HG03064 (cell line): ENCODE measurements around the gene MGMT.

Experiments used
- ATAC-seq: cut with Tn5 transposase; IDR thresholded peaks from one replicate; pipeline ENCODE4 v1.9.1; 2021; ENCODE audit warnings: low read depth; ENCODE audit not compliant: unreplicated experiment

The MGMT gene

DNA sequence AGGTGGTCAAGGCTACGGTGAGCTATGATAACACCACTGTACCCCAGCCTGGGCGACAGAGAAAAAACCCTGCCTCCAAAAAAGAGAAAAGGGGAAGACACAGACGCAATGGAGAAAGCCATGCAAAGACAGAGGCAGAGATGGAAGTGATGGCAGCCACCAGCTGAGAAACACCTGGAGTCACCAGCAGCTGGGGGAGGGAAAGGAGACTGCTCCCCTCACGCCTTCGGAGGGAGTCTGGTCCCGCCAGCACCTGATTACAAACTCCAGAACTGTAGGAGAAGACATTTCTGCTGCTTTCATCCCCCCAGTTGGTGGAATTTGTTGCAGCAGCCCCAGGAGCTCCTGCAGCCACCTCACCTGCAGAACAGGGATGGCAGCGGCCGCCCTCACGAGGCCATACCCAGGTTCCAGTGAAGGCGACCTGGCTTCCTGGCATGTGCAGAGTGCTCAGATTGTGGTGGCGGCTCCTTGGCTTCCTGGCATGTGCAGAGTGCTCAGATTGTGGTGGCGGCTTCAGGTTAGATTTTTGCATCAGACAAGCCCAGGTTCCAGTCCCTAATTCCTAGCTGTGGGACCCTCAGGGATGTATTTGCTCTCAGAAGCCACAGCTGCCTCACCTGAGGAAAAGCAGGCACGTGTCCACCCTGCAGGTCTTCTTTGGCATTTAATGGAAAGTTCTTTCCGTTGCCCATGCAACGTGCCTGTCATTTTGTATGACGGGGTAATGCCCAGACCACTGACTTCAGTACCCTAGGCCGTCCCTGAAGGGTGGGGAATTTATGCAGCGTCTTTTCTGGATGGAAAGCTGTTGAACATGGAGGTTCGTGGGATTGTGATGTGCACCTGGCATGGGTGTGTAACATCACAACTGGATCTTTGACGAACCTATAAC is 314.1 kb downstream of the MGMT start:
- no peak for ATAC-seq

DNA sequence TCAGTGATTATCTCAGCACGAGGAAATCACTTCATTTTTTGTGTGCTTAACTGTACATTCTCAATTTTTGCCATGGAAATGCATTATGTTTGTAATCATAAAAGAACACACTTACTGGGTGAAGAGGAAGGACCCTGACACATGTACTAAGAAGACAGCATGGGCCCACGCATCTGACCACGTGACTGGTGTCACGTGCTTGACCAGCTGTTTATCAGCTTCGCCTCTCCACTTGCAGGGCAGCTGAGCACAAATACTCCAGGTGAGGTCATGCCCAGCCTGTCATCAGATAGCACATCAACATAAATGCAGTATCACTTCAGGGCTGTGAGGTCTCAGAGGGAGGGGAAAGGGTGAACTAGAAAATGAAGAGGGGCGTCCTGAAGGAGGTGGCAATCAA is 317.2 kb downstream of the MGMT start:
- no peak for ATAC-seq

DNA sequence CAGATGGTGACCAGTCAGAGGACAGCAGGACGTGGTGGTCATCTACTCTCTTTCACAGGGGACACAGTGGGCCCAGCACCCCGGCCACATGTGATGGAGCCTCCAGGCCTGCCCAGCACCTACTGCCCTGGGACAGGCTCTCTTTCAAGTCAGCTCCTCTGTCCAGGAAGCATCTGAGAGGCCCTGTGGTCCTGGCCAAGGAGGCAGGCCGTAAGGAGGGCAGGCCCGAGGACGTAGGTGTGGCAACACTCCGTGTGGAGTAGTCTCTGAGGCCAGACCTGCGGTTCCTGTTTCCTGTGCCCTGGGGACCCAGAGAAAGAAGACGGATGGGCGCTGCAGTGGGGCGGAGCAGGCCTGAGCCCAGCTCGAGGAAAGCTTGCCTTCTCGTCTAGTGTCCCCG is 317.9 kb downstream of the MGMT start:
- no peak for ATAC-seq

DNA sequence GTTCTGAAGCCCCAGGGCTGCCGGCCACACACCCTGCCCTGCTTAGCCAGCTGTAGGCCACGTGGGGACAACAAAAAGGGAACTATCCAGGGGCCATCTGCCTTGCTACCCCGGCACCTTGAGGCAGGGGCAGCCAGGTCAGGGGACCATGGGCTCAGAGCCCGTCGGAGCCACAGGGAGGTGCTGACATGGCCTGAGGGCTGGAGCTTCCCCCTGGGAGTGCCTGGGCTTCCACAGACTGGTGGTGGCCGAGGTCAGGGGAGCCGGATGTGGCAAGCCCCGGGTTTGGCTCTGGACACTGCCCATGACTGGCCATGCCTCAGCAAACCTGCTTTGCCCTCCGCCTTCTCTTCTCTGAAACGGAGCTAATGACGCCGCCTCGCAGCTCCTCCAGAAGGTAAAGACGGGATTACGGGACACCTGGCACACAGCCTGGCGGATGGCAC is 318.5 kb downstream of the MGMT start:
- no peak for ATAC-seq

DNA sequence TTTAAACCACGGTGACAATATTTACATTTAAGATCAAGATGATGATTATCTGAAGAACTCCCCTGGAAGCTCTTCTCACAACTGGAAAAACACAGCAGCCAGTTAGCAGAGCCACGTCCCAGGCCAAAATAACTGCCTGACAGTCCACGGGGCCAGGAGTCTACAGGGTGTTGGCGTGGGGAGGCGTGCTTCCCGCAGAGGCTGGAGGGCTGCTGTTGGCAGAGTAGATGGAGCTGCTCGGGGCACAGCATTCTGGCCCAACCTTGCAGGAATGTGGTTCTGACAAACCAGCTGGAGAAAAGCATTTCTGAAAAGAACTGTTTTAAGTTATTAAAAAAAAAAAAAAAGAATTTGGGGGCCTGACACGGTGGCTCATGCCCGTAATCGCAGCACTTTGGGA is 319.2 kb downstream of the MGMT start:
- ATAC-seq: no peak

DNA sequence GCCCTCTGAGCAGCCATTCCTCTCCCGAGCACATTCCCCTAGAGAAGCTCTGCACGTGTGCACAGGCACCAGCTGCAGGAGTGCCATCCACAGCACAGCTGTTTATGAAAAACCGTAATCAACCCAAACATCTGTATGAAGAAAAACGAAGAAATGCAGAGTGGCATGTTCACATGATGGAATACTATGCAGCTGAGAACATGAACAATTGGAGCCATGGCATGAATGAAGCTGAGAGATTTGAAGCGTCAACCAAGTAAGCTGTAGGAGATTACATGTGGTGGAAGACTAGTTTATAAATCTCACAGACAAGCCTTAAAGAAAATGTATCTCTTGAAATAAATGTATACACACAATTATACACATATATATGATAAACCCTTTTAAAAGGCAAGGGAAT is 320.5 kb downstream of the MGMT start:
- ATAC-seq: no peak

DNA sequence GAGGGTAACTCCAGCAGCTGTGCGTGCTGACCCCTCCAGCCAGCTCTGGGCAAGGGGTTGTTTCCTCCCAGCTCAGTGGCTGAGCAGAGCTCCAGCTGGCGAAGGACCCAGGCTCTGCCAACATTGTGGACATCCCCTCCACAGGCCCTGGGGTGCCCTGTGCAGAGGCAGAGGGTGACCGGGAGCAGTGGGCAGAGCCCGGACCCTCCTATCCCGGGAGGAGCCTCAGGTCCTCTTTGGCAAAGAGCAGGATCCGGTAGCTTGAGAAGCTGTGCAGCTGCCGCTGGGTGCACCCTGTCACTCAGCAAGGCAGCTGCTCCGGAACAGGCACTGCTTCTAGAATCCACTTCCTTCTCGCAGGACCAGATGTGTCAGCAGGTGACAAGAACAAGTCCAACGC is 321.2 kb downstream of the MGMT start:
- ATAC-seq: no peak

DNA sequence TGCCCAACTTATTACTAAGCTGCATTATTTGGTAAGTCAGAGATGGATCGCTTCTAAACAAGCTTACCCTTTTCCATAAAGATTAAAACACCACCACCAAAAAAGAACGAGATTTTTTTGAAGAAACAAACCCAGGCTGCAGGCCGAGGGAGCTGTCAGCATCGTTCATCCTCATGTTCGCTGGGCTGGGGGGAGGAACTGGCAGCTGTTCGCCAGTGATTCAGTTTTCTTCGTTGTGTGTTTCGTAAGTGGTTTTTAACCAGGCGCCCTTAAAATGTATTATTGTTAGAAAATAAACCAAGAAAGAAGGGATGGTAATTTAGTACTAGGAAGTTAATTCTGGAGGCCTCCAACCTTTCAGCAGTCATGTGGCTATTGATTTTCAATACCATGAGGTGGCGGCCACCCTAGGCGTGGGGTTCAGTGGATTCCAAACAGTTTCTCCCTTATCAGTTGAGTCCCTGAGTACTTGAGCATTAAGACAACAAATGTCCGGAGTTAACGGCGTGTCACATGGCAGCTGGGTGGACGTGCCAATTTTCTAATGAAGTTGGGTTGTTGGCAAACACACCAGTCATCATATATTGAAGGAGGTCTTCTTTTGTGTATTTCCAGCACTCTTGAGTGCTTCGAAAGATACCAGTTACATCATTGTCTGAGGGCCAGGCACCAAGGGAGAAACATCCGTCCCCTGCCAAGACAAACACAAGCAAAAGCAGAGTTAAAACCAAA is 323.8 kb downstream of the MGMT start:
- ATAC-seq: no peak

DNA sequence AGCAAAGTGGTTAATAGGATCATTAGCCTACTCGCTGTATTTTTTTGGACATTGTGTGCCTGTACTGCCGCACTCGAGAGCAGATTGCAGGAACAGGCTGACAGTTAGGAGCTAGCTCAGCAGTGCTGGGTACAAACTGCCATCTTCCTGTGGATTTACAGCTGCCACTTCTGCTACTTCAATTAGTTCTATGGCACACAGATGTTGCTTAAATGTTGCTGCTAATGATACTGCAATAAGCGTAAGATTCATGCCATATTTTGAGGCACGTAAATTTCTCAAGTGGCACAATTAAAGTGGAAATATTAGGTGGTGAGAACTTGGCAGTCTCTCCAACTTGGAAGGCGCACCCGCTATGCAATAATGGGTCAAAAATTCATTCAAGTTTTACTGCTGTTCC is 325.1 kb downstream of the MGMT start:
- no peak for ATAC-seq

DNA sequence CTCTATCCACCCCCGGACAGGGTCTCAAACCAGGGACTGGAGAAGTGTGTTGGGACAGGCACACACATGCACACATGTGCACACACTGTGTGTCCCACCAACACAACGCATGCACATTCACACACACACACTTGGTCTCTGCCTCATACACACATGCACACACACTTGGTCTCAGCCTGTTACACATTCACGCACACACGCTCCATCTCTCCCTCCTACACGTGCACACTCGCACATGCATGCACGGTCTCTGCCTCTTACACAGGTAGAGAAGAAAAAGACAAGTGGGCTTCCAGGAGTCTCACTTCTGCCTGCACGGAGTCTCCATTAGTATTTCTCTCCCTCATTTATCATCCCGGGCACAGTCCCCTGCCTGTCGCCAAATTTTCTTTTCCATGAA is 325.8 kb downstream of the MGMT start:
- no peak for ATAC-seq

DNA sequence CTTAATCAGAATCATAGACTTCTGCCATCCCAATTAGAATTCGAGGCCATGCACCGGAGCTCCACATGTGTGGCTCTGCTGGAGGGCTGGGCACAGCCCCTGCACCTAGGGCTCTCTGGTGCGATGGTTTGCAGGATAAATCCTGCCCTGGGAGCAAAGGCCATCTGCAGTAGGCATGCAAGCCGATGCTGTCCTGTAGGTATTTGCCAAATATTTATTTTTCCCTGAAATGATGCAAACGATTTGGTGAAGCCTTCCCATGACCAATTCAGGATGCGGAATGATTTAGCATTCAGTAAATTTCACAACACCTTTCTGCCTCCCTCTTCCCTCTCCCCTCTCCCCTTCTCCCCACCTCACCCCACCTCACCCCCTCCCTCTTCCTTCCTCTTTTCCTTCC is 326.4 kb downstream of the MGMT start:
- no peak for ATAC-seq

DNA sequence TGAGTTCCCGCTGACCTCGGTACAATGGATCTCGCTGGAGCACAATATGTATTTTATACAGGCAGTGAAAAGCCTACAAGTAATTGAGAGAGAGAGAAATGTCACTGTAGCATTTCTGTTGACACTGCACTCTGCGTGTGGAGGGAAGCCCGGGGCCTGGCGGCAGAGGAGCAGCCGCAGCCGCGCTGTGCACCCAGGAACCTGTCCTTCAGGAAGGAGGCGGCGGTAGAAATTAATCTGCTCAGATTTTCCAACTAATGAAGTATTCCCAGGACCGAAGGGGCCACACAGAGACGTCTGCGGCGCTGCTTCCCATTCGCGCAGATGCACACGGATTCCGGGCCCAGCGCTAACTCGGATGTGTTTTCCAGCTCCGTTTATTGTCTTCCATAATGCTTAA is 327.0 kb downstream of the MGMT start:
- ATAC-seq: no peak

DNA sequence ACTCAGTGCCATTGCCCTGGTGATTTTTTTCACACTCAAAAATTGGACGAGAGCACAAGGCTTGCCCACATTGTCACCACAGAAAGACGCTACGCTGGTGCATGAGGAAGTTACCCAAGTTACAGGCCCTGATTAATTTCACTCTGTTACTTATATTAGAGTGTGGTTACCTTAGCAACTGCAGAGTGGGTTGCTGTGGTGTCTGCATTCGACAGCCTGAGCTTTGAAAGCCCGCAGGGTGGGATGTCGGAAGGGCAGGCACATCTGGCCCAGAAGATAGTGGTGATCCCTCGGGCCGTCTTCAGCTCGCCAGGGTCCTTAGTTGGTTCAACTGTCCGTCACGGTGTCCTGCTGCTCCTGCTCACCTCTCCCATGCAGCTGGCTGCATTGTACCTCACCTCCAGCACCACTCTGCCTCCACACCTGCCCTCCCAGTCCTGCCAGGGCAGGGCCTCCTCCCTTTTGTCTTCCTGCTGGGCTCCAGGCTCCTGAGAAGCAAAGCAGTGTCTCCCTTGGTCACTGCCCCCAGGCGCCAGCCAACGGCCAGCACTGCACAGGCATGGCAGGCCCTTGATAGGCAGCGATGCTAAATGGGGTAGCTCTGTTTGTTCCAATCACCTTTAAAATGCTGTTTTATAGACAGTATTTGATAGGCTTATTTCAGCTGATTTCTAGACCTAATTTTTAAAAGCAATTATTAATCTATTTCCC is 329.8 kb downstream of the MGMT start:
- no peak for ATAC-seq

DNA sequence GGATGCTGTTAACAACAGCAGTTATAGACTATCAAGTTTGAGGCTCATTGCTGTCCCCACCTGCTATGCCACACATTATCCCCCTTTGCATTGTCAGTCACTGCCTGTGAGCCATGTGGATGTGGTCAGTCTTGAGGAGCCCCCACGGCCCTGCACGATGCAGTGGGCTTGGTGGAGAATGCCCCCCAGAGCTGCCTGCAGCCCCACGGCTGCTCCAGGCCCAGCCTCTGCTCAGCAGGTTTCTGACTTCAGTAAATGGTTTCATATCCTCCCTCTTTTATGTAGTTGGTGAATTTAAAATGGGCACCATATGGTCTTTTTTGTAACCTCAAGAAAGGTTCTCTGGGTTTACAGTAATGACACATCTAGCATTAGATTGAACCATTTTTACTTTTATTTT is 332.9 kb downstream of the MGMT start:
- ATAC-seq: no peak

DNA sequence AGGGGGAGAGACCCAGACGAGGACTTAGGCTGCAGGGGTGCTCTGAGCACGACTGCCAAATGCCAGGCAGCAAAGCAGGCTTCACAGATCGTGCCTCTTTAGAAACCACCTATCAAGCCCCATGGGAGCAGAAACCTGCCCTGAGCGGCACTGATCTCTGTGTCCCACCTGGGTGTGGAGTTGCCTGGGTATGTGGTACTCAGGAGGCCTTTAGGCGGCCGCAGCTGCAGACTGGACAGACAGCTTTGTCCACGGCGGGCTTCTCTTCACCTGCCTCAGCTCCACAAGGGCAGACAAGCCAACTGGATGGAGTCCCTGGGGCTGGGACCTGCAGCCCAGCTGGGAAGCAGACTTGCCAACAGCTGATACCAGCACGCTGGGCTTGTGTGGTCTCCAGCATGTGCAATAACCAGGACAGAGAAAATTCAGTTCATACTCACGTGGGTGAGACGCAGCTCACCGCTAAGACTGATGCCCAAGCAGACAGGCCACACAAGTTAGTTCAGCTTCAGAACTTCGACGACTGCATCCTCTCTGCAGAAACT is 333.8 kb downstream of the MGMT start:
- no peak for ATAC-seq

DNA sequence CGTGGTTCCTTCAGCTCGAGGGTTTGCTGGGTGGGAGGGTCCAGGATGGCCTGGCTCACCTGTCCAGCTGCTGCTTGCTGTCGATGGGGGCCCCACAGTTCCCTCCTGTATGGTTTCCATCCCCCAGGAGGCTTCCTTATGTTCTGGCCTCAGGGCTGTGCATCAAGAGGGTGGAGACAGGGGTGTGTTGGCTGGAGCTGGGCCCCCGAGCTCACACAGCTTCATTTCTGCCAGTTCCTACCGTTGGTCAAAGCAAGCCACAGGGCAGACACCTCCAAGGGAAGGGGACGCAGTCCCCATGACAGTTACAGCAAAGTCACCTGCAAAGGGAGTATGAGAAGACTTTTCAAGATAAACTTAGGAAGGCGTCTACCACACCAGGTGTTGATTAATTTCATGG is 340.2 kb downstream of the MGMT start:
- ATAC-seq: no peak

DNA sequence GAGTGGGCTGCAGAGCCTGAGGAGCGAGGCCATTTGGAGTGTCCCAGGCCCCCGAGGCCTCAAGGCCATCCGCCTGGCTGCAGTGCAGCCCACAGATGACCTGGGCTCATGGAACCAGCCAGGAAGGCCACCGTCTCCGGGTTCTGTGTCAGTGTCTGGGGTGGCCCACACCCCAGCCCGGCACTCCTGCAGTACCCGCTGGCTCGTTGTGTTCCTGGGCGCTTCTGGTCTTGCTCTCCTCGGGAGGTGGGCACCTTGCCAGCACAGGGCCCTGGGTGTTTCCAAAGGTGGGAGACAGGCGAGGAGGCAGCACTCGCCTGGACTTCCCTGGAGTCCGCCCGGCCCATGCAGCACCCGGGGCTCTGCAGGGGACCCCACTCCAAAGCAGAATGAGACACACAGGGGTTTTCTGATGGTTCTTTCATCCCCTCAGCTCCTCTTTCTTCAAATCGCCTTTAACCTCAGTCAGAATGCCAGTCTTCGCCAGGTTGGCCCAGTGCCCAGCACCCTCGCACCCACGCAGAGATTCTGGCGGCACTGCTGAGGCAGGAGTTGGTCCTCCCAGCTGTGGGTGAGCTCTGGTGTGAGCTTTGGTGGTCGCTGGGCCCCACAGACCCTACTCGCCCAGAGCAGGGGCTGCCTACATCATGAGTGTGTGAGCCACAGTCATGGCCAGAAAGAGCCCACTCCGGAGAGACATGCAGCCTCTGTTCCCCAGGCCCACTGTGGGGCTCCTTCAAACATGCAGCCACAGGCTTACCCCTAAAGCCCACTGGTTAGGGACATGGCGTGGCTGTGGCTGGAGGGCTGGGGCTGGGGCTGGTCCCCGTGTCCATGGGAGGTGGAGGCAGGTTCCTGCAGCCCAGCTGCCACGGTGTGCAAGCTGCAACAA is 341.3 kb downstream of the MGMT start:
- ATAC-seq: no peak

DNA sequence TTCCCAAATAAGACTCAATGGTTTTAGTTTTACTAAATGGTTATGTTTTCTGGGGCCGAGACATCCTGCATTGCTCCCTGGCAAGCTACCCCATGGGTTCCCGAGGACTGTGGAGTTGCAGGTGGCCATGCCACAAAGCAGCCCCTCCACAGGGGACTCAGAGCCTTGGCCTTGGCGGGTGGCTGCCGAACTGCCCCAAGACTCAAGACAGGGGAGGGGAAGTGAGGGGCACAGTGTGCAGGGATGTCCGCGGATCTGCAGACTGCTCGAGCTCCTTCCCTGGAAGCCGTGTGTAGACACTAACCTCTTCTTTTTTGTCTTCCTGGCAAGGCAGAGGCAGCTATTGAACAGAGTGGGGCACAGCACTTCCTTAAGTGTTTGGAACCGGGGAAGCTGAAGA is 342.4 kb downstream of the MGMT start:
- no peak for ATAC-seq

DNA sequence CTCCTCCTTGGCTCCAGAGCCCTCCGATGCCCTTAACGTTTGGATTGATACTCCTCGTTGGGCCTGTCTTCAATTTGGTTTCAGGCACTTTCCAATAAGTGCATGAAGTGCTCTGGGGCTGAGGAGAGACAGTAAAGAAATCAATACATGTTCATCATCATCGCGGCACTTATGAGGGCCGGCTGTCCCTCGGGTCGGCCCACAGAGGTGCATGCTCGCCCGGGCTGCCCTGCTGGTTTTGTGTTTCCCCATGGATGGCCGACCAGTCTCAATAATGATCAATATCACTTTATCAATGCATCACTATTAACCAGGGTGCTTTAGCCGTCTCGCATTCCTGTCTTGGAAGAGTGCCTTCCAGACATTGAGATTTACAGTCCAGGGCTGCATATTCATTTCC is 342.8 kb downstream of the MGMT start:
- ATAC-seq: no peak

DNA sequence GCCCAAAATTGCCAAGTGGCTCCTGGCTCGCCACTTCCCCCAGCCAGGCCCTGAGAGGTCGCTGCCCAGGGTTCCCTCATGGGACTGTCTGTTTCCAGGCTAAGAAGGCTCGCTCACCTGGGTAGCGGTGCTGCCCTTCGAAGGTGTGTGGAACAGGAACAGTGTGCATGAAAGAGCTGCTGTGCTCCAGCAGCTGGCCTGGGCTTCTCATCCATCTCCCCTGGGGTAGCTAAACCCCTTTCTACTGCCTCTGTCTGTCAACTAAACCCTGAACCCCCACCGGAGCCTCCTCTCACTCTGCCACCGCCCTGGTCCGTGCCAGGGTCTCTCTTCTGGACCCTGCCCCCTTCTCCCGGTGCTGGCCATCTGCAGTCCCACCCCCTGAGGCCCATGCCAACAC is 344.2 kb downstream of the MGMT start:
- ATAC-seq: no peak
